ENCODE results near the gene CLIP3.
"Not testable (repeated sequence)": the region's sequence is repeated elsewhere in the genome, so short reads cannot be mapped to it uniquely, and the experiment has no call there.

Gene CLIP3, protein sequence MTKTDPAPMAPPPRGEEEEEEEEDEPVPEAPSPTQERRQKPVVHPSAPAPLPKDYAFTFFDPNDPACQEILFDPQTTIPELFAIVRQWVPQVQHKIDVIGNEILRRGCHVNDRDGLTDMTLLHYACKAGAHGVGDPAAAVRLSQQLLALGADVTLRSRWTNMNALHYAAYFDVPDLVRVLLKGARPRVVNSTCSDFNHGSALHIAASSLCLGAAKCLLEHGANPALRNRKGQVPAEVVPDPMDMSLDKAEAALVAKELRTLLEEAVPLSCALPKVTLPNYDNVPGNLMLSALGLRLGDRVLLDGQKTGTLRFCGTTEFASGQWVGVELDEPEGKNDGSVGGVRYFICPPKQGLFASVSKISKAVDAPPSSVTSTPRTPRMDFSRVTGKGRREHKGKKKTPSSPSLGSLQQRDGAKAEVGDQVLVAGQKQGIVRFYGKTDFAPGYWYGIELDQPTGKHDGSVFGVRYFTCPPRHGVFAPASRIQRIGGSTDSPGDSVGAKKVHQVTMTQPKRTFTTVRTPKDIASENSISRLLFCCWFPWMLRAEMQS

DNA sequence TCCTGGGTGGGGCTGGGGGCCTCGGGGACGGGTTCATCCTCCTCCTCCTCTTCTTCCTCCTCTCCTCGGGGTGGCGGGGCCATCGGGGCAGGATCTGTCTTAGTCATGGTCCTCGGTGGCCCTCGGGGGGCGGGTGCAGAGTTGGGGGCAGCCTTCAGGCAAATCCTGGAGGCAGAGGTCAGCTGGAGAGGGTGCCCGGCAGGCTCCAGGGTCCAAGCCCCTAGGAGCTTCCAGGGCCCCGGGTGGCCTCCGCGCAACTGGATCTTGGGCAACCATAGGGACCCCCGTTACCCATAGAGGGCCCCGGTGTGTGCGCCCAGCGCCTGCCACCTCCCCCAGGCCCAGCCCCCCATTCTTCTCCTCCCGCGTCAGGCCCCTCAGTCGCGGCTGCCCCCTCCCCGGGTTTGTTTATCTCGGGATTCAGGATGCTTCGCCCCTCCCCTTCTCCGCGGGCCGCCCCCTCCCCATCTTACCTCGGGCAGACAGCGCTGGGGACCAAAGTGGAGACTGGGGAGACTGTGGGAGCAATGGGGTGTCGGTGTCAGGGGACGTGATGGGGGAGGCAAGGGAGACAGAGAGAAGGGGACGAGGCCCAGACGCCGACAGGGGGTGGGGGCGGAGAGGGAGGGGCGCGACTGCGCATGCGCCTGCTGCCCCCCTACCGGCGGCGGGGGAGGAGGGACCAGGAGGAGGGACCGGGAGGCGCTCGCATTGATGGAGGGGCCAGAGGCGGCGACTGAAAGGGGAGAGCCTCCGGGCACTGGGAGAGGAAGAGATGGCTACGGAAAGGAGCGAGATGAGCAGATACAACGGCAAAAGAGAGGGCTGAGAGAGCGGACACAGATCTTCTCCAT lies at the start of gene CLIP3:
CLIP3 (minus strand) TSS at position 623 of the 854 bp plus-strand sequence; CDS start at position 107, 516 bp downstream.
- DNase-seq (ENCODE audit: low read depth), result peak; percentile 19

DNA sequence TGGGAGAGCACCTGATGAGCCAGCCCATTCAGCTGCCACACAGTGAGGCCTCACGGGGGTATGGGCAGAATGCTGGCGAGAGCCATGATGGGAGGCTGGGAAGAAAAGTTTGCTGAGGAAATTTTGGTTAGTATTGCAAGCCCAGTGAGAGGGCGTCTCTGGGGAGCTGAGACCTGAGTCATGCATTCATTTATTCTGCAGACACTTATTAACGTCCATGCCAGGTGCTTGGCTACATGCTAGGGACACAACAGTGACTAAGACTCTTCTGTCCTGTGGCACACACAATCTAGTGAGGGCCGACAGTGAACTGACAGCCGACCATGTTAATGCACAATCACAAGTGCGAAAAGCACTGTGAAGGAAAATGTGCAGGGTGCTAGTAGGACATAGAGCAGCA lies 49.2 kb upstream of the CLIP3 start:
- DNase-seq (ENCODE audit: low read depth), result no peak

DNA sequence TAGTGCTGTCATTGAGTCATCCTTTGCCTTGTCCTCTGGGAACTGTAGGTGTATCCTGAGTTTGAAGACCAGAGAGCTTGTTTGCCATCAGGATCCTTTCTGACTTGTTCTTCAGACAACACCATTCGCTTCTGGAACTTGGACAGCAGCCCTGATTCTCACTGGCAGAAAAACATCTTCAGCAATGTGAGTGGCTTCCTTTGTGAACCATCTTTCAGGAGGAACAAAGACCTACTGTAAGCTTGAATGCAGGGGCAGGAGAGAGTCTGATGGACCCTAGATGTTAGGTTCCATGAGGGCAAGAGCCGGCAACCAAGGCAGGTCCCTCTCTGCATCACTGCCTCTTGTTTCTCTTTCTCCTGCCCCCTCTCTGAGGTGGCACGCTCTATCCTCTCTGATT lies 48.7 kb upstream of the CLIP3 start:
- no peak for DNase-seq (ENCODE audit: low read depth)

DNA sequence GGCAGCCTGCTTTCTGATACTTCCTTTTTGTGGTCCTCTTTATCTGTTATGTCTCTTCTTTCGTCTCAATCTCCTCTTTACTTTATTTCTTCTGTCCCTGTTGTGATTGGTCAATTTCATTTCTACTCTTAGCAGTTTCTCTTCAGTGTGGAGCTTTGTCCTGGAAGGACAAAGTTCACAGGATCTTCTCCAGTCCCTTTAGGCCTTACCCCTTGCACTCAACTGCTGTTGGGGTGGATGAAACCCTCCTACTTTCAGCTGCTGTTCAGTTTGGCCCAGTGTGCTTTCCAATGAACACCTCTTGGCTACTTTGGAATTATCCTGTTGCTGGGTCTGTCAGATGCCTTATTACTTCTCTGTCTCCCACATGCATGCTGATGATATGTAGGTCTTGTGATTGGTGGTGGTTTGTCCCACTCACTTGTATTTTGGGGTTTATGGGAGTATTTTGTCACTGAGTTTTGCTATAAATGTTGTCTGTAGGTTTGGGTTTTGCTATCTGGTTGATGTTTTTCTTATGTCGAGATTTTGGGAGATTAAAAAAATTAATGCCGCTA lies 46.8 kb upstream of the CLIP3 start:
- DNase-seq (ENCODE audit: low read depth), result no peak

- no peak for DNase-seq (ENCODE audit: low read depth)
Measured at GRCh38 chr19:36073121-36073876, 40.6 kb upstream of the CLIP3 start.

- DNase-seq (ENCODE audit: low read depth), result no peak
Measured at GRCh38 chr19:36072081-36072480, 39.4 kb upstream of the CLIP3 start.

DNA sequence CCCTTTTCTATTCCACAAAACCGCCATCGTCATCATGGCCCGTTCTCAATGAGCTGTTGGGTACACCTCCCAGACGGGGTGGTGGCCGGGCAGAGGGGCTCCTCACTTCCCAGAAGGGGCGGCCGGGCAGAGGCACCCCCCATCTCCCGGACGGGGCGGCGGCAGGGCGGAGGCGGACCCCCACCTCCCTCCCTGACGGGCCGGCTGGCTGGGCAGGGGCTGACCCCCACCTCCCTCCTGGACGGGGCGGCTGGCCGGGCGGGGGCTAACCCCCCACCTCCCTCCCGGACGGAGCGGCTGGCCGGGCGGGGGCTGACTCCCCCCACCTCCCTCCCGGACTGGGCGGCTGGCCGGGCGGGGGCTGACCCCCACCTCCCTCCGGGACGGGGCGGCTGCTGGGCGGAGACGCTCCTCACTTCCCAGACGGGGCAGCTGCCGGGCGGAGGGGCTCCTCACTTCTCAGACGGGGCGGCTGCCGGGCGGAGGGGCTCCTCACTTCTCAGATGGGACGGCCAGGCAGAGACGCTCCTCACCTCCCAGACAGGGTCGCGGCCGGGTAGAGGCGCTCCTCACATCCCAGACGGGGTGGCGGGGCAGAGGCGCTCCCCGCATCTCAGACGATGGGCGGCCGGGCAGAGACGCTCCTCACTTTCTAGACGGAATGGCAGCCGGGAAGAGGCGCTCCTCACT lies 36.3 kb upstream of the CLIP3 start:
- not testable (repeated sequence) for DNase-seq (ENCODE audit: low read depth)

DNA sequence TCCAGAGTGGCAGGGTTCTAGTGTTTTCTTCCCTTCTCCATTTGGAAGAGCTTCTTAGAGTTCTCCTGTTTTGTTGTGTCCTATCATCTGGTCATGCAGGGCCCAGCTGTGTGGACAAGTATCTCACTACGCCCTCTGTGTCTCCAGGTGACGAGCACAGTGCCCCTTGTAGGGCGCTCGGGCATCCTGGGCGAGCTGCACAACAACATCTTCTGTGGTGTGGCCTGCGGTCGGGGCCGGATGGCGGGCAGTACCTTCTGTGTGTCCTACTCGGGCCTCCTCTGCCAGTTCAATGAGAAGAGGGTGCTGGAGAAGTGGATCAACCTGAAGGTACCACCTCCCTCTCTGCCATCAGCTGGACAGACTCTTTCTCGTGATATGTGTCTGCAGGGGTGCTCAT lies 35.0 kb upstream of the CLIP3 start:
- DNase-seq (ENCODE audit: low read depth), result no peak

- no peak for DNase-seq (ENCODE audit: low read depth)
Measured at GRCh38 chr19:36064826-36065225, 32.2 kb upstream of the CLIP3 start.

DNA sequence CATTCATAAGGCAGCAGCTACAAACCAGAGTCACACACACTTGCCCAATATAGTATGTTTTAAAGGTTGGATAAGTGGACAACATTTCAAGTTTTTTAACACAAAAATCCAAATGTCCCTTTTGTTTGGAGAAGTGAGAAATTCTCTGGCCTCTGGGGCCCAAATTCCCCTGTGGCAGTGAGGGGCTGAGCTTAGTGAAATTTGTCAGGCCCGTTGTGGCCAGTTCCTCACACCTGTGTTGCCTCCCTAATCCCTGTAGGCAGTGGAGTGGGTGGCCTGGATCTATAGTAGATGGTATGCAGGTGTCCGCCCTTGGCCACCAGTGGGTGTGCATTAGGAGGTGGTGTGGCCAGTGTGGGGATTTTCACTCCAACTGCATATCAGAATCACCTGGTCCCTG lies 28.7 kb upstream of the CLIP3 start:
- no peak for DNase-seq (ENCODE audit: low read depth)

- DNase-seq (ENCODE audit: low read depth), result no peak
Measured at GRCh38 chr19:36060430-36060829, 27.8 kb upstream of the CLIP3 start.

- no peak for DNase-seq (ENCODE audit: low read depth)
Measured at GRCh38 chr19:36059180-36059910, 26.7 kb upstream of the CLIP3 start.

- no peak for DNase-seq (ENCODE audit: low read depth)
Measured at GRCh38 chr19:36058481-36059179, 26.0 kb upstream of the CLIP3 start.

GRCh38 chr19:36054733-36055686 lies 22.3 kb upstream of the CLIP3 start, which contains the start of gene WDR62:
Gene WDR62 (plus strand): TSS chr19:36054897. CDS start chr19:36054972, 75 bp downstream.
- DNase-seq (ENCODE audit: low read depth), result peak; percentile 88

- peak; percentile 94 for DNase-seq (ENCODE audit: low read depth)
Measured at GRCh38 chr19:36054119-36054732, 21.6 kb upstream of the CLIP3 start, which contains the start of gene THAP8. Gene THAP8 (minus strand): TSS chr19:36054285. CDS start chr19:36054217, 68 bp downstream.

- no peak for DNase-seq (ENCODE audit: low read depth)
Measured at GRCh38 chr19:36051637-36052036, 19.0 kb upstream of the CLIP3 start.

GRCh38 chr19:36051236-36051635 lies 18.6 kb upstream of the CLIP3 start:
- DNase-seq (ENCODE audit: low read depth), result no peak

Data from stimulated activated CD8-positive, alpha-beta memory T cell treated with anti-CD3 and anti-CD28 coated beads, Interleukin-15, amount 100 ng/mL, for 24 hours (primary cell).